GM20000 (cell line): ENCODE measurements around the gene ZDHHC3.

Experiments
- DNase-seq: peaks from one replicate; pipeline ENCODE4 v3.0.0; 2012; ENCODE audit warnings: low spot score
- CTCF ChIP-seq: IDR thresholded peaks from 2 replicates; pipeline ENCODE4 v1.5.1; 2012; ENCODE audit warnings: mild to moderate bottlenecking, control low read depth; ENCODE audit errors: extremely low read depth, missing control alignments

ZDHHC3 gene

GRCh38 chr3:44883999-44884431 is 92.0 kb downstream of the ZDHHC3 start:
- DNase-seq, result no peak
- TF ChIP-seq CTCF, result no peak

- no peak for DNase-seq
- TF ChIP-seq CTCF, result no peak
Observed at GRCh38 chr3:44883213-44883955, 92.6 kb downstream of the ZDHHC3 start.

GRCh38 chr3:44880284-44880683 is 95.7 kb downstream of the ZDHHC3 start:
- DNase-seq, result no peak
- no peak for TF ChIP-seq CTCF

- TF ChIP-seq CTCF, result no peak
- no peak for DNase-seq
Observed at GRCh38 chr3:44877333-44877732, 98.6 kb downstream of the ZDHHC3 start.

- TF ChIP-seq CTCF, result no peak
- DNase-seq, result no peak
Observed at GRCh38 chr3:44875596-44875995, 100.4 kb downstream of the ZDHHC3 start.
